GM23248 (cell line): Measurements from ENCODE around the gene ZNF444. TPM values are rescaled to one million over a fixed set of nuclear protein-coding genes. Genes with fewer than 3 reads are reported as not detected.

Source experiments
- DNase-seq: peaks from one replicate; pipeline ENCODE4 v3.0.0-alpha.2; 2015
- H2AFZ ChIP-seq: fragments of 200-600 bp; sonication (generic); 2 replicates; pipeline ENCODE4 v1.6.1; 2016; ENCODE audit warnings: antibody characterized with exemption
- H3F3A ChIP-seq: fragments of 200-600 bp; sonication (generic); 2 replicates; pipeline ENCODE4 v1.6.1; 2016; ENCODE audit warnings: mild to moderate bottlenecking, antibody characterized with exemption, mixed run types; ENCODE audit not compliant: insufficient read depth
- H3K27ac ChIP-seq: fragments of 200-600 bp; sonication (generic); 2 replicates; pipeline ENCODE4 v1.5.1; 2016; ENCODE audit warnings: mild to moderate bottlenecking
- H3K27me3 ChIP-seq: fragments of 200-600 bp; sonication (generic); replicated peaks from 2 replicates; pipeline ENCODE4 v1.6.1; 2016; ENCODE audit warnings: mild to moderate bottlenecking; ENCODE audit not compliant: insufficient read depth
- H3K36me3 ChIP-seq: fragments of 200-600 bp; sonication (generic); 2 replicates; pipeline ENCODE4 v1.6.1; 2016; ENCODE audit warnings: low read depth, mild to moderate bottlenecking
- H3K4me1 ChIP-seq: fragments of 200-600 bp; sonication (generic); 2 replicates; pipeline ENCODE4 v1.6.1; 2016; ENCODE audit warnings: mild to moderate bottlenecking; ENCODE audit not compliant: insufficient read depth
- H3K4me2 ChIP-seq: fragments of 200-600 bp; sonication (generic); one replicate; pipeline ENCODE4 v1.6.1; 2016; ENCODE audit warnings: mild to moderate bottlenecking; ENCODE audit not compliant: unreplicated experiment
- H3K4me3 ChIP-seq: fragments of 200-600 bp; sonication (generic); 2 replicates; pipeline ENCODE4 v1.5.1; 2016; ENCODE audit warnings: mild to moderate bottlenecking
- H3K79me2 ChIP-seq: fragments of 200-600 bp; sonication (generic); 2 replicates; pipeline ENCODE4 v1.6.1; 2016; ENCODE audit warnings: mild to moderate bottlenecking; ENCODE audit not compliant: insufficient read depth
- H3K9ac ChIP-seq: fragments of 200-600 bp; sonication (generic); 2 replicates; pipeline ENCODE4 v1.6.1; 2016; ENCODE audit warnings: mild to moderate bottlenecking
- H3K9me2 ChIP-seq: fragments of 200-600 bp; sonication (generic); 2 replicates; pipeline ENCODE4 v1.6.1; 2016; ENCODE audit warnings: mixed run types, mild to moderate bottlenecking, moderate library complexity; ENCODE audit not compliant: insufficient read depth
- H3K9me3 ChIP-seq: fragments of 200-600 bp; sonication (generic); one replicate; pipeline ENCODE4 v1.6.1; 2017; ENCODE audit warnings: low read depth
- H4K20me1 ChIP-seq: fragments of 200-600 bp; sonication (generic); 2 replicates; pipeline ENCODE4 v1.6.0; 2016; ENCODE audit not compliant: insufficient read depth
- EZH2 ChIP-seq: fragments of 200-600 bp; sonication (generic); IDR thresholded peaks from 2 replicates; pipeline ENCODE4 v1.6.1; 2018; ENCODE audit warnings: antibody characterized with exemption, mild to moderate bottlenecking; ENCODE audit not compliant: insufficient read depth, poor library complexity, severe bottlenecking
- EZH2phosphoT487 ChIP-seq: fragments of 200-600 bp; sonication (generic); IDR thresholded peaks from 2 replicates; pipeline ENCODE4 v1.6.1; 2018; ENCODE audit warnings: antibody characterized with exemption, moderate library complexity, mild to moderate bottlenecking, low read depth; ENCODE audit not compliant: insufficient read depth
- WGBS, 2 experiments: methylation state at CpG; one replicate each; pipeline ENCODE4 v1.1.6; 2015 to 2017; ENCODE audit warnings: low lambda C conversion rate in 2 of 2, low coverage in 1 of 2; ENCODE audit errors: missing lambda C conversion rate in 2 of 2; 5-methylcytosine and 5-hydroxymethylcytosine counted together
- in situ Hi-C: fragments of 300-500 bp; cut with MboI; formaldehyde crosslinking; loops from 2 replicates; pipeline ENCODE4 v1.15.0; 2020
- polyA plus RNA-seq: library from polyadenylated mRNA; unstranded; fragments of >200 nt; fragmentation: Nextera tagmentation; extraction: Ambion mirVana; gene quantifications from 2 replicates; pipeline ENCODE4 v1.2.1, GENCODE V29; 2016
- total RNA-seq: library from RNA; depleted of rRNA; stranded (reverse); fragments of >200 nt; shearing (Covaris generic); gene quantifications from 2 replicates; pipeline ENCODE4 v1.2.3, GENCODE V29; 2014

The ZNF444 gene
- total and polyA plus RNA-seq, 2 experiments from 2014 or later, result 7.7 to 21.8 TPM

DNA sequence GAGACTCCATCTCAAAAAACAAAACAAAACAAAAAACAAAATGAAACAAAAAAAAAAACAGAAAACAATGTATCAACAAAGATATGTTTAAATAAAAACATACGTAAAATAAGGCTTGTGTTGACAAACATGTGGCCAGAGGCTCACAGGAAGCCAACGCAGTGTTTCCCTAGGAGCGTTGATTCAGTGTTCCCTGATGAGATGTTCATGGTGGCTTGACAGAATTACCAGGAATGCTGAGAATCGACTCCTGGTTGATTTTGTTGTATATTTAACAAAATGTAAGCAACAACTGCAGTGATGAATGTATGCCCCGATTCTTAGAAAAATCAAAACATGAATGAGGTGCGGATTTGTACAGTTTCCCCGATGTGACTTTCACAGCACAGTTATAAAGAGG is 11.1 kb upstream of the ZNF444 start:
- H3F3A ChIP-seq, result no peaks in the 10 kb centered on the region
- H3K4me2 ChIP-seq, result no peak overlapping the region
- H3K27me3 ChIP-seq, result no peaks in the 10 kb centered on the region
- no peaks in the 10 kb centered on the region for H3K9me3 ChIP-seq
- no peak overlapping the region for H3K9ac ChIP-seq
- TF ChIP-seq EZH2, result no peak
- TF ChIP-seq EZH2phosphoT487, result no peak
- H3K9me2 ChIP-seq, result no peaks in the 10 kb centered on the region
- H3K4me3 ChIP-seq, result no peak overlapping the region
- H3K4me1 ChIP-seq, result peaks cover 8% of the 10 kb centered on the region; the same call in 1 of the 2 replicates
- no peak for DNase-seq
- in situ Hi-C loops, result no loop called here
- H2AFZ ChIP-seq, result no peak overlapping the region
- 49 to 53% methylated on average over 7 of the region's 7 CpGs for WGBS, 2 experiments
- no peaks in the 10 kb centered on the region for H3K36me3 ChIP-seq
- no peaks in the 10 kb centered on the region for H4K20me1 ChIP-seq
- no peak overlapping the region for H3K27ac ChIP-seq
- no peaks in the 10 kb centered on the region for H3K79me2 ChIP-seq

DNA sequence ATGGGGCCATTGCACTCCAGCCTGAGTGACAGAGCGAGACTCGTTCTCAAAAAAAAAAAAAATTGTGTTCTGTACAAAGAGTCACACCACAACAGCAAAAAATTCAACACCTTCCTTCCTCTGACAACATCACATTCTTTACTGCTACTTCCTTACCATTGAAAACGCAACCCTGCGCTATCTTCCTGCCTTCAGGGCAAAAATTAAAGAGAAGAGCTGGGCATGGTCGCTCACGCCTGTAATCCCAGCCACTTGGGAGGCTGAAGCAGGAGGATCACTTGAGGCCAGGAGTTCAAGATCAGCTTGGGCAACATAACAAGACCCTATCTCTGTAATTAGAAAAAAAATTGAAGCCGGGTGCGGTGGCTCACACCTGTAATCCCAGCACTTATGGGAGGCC is 9.4 kb upstream of the ZNF444 start:
- Histone ChIP-seq H3K9ac (no peak overlapping the region), H3K9me2 (no peaks in the 10 kb centered on the region), H3K4me2 (no peak overlapping the region), H3K27ac (no peak overlapping the region), H3F3A (no peaks in the 10 kb centered on the region), H3K4me1 (peaks cover 8% of the 10 kb centered on the region; the same call in 1 of the 2 replicates), H4K20me1 (no peaks in the 10 kb centered on the region), H3K27me3 (no peaks in the 10 kb centered on the region), H3K36me3 (no peaks in the 10 kb centered on the region), H2AFZ (no peak overlapping the region), H3K4me3 (no peak overlapping the region), H3K79me2 (no peaks in the 10 kb centered on the region), H3K9me3 (no peaks in the 10 kb centered on the region)
- TF ChIP-seq EZH2, result no peak
- TF ChIP-seq EZH2phosphoT487, result no peak
- in situ Hi-C loops, result no loop called here
- DNase-seq, result no peak
- 79 to 81% methylated on average over 8 of the region's 8 CpGs for WGBS, 2 experiments

DNA sequence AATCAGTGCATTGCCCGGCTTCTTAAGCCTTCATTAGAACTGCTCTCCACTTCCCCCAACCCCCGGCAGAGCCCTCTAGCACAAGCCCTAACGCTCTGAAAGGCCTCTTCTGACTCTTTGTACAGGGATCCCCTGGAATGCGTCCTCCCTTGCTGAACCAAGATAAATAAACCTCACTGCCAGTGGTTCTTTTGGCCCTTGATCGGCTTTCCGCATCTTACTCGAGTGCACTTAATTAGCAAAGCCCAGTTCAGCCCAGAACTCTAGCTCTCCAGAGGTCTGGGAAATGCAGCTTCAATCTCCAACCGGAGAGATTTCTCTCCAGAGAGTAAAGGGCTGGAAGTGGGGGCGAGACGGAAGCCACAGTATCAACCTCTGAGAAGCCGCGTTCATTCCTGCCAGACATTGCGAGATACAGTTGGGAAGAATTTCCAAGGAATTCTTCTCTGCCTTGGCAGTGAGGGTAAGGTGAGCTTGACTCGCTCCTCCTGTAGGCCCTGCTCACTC is 8.7 kb upstream of the ZNF444 start:
- H3K9me3 ChIP-seq, result no peaks in the 10 kb centered on the region
- no peaks in the 10 kb centered on the region for H3F3A ChIP-seq
- DNase-seq, result no peak
- H3K36me3 ChIP-seq, result no peaks in the 10 kb centered on the region
- no peak overlapping the region for H3K4me3 ChIP-seq
- H3K9ac ChIP-seq, result no peak overlapping the region
- no peak overlapping the region for H2AFZ ChIP-seq
- no peaks in the 10 kb centered on the region for H3K9me2 ChIP-seq
- peaks cover 8% of the 10 kb centered on the region; the same call in 1 of the 2 replicates for H3K4me1 ChIP-seq
- no peaks in the 10 kb centered on the region for H3K79me2 ChIP-seq
- in situ Hi-C loops, result no loop called here
- H3K27ac ChIP-seq, result no peak overlapping the region
- TF ChIP-seq EZH2phosphoT487, result no peak
- no peak for TF ChIP-seq EZH2
- WGBS, 2 experiments, result 54% methylated on average over 14 of the region's 14 CpGs
- H4K20me1 ChIP-seq, result no peaks in the 10 kb centered on the region
- no peak overlapping the region for H3K4me2 ChIP-seq
- H3K27me3 ChIP-seq, result no peaks in the 10 kb centered on the region

GRCh38 chr19:56133858-56134653 is 7.0 kb upstream of the ZNF444 start:
- no peak overlapping the region for H3K4me3 ChIP-seq
- H3K4me2 ChIP-seq, result peak overlapping the region; percentile 4
- H4K20me1 ChIP-seq, result no peaks in the 10 kb centered on the region
- no peaks in the 10 kb centered on the region for H3K9me3 ChIP-seq
- H3K9ac ChIP-seq, result no peak overlapping the region
- in situ Hi-C loops, result no loop called here
- H3K9me2 ChIP-seq, result no peaks in the 10 kb centered on the region
- H3K27me3 ChIP-seq, result no peaks in the 10 kb centered on the region
- TF ChIP-seq EZH2phosphoT487, result no peak
- TF ChIP-seq EZH2, result no peak
- peak; percentile 63 for DNase-seq
- no peaks in the 10 kb centered on the region for H3K79me2 ChIP-seq
- WGBS, 2 experiments, result 51 to 54% methylated on average over 14 of the region's 14 CpGs
- no peaks in the 10 kb centered on the region for H3K36me3 ChIP-seq
- H3K4me1 ChIP-seq, result peaks cover 8% of the 10 kb centered on the region; the same call in 1 of the 2 replicates
- no peaks in the 10 kb centered on the region for H3F3A ChIP-seq
- H2AFZ ChIP-seq, result 0 out of 2 replicates have a peak overlapping the region, but pooled peaks have one; percentile 51
- peak overlapping the region; percentile 9 for H3K27ac ChIP-seq
